AG09309 (cell line): Measurements from ENCODE around the gene DXO.

Experiments
- DNase-seq: peaks from one replicate; pipeline ENCODE4 v3.0.0-alpha.2; 2010; ENCODE audit warnings: low read depth
- H3K4me3 ChIP-seq: 2 replicates; pipeline ENCODE4 v1.5.1; 2011; ENCODE audit warnings: mild to moderate bottlenecking, low read depth, low read length, moderate library complexity; ENCODE audit not compliant: control insufficient read depth
- CTCF ChIP-seq: IDR thresholded peaks from 2 replicates; pipeline ENCODE4 v1.5.1; 2011; ENCODE audit warnings: mild to moderate bottlenecking, low read depth, low read length, inconsistent platforms; ENCODE audit not compliant: insufficient read depth, control insufficient read depth; ENCODE audit errors: missing control alignments

The DXO gene

GRCh38 chr6:31945507-31946369 is 26.2 kb downstream of the DXO start, which contains the start of gene CFB:
CFB (plus strand) TSS chr6:31946095; CDS start chr6:31946222, 127 bp downstream.
- TF ChIP-seq CTCF: no peak
- peak; percentile 46 for DNase-seq
- peak within 1 kb of the TSS; percentile 36 for H3K4me3 ChIP-seq

- no peak overlapping the region for H3K4me3 ChIP-seq
Measured at GRCh38 chr6:31945154-31945506, 26.8 kb downstream of the DXO start.

GRCh38 chr6:31943742-31944141 is 28.2 kb downstream of the DXO start:
- H3K4me3 ChIP-seq: no peak overlapping the region
- no peak for DNase-seq
- TF ChIP-seq CTCF: no peak

More at GRCh38 chr6:31945154-31945506, 26.8 kb downstream of the DXO start:
- no peak for DNase-seq
- no peak for TF ChIP-seq CTCF

GRCh38 chr6:31940256-31940664 is 31.7 kb downstream of the DXO start:
- H3K4me3 ChIP-seq: no peak overlapping the region
- TF ChIP-seq CTCF: no peak
- DNase-seq: no peak

- no peak for TF ChIP-seq CTCF
- no peak for DNase-seq
- H3K4me3 ChIP-seq: no peak overlapping the region
Measured at GRCh38 chr6:31935823-31936222, 36.1 kb downstream of the DXO start.

- no peak overlapping the region for H3K4me3 ChIP-seq
- DNase-seq: no peak
- TF ChIP-seq CTCF: no peak
Measured at GRCh38 chr6:31935021-31935420, 36.9 kb downstream of the DXO start.
